ENCODE measurements around the gene PRR33.
"Not testable (repeated sequence)": the region's sequence is repeated elsewhere in the genome, so short reads cannot be mapped to it uniquely, and the experiment has no call there.

Gene PRR33

DNA sequence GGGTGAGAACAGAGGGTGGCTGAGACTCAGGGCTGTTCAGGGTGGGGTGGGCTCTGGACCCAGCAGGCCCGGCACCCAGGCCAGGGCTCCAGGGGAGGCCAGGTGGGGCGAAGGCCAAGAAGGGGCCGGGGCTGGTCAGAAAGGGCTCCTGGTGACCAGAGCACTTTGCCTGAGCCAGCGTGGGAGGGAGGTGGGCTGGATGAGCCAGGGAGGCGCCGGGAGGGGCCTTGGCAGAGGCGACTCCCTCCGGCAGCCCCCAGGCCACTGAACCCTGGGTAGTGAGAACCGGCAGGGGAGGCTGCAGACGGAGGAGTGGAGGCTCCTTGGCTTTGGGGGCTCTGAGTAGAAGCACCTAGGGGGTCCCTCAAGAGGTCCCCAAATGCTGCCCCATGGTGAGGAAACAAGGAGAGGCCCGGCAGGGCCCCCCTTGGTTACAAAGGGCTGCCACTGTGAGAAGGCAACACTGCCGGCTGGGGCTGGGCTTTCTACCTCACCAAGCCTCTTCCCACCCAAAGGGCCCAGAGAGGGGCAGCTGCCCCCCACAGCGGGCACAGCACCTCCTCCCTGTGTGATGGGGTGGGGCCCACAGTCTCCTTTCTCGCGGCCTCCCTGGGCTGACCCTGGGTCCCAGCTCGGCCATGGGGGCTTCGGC is 17.1 kb downstream of the PRR33 start:
- DNase-seq: not testable (repeated sequence)

- DNase-seq: not testable (repeated sequence)
Measured at GRCh38 chr11:1873813-1874150, 17.9 kb downstream of the PRR33 start.

- DNase-seq: peak; percentile 34
Measured at GRCh38 chr11:1873048-1873812, 18.5 kb downstream of the PRR33 start.

- DNase-seq: no peak
Measured at GRCh38 chr11:1872267-1872985, 19.3 kb downstream of the PRR33 start.

DNA sequence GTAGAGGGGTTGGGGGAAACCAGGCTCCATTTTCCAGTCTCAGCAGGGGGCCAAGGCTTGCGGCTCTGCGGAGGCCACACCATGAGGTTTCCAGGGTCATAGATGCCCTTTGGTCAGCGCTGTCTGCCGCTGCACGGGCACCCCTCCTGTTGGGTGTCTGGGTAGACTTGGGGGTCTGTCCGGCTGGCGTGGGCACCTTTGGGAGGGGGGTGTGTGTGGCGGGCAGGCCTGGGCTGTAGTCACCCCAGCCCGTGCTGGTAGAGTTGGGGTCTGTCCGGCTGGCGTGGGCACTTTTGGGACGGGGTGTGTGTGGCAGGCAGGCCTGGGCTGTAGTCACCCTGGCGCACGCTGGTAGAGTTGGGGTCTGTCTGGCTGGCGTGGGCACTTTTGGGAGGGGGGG is 20.2 kb downstream of the PRR33 start:
- DNase-seq: no peak

GRCh38 chr11:1870721-1871466 is 20.8 kb downstream of the PRR33 start:
- no peak for DNase-seq

GRCh38 chr11:1870326-1870696 is 21.4 kb downstream of the PRR33 start:
- DNase-seq: no peak

GRCh38 chr11:1869427-1870325 is 22.0 kb downstream of the PRR33 start:
- DNase-seq: no peak

DNA sequence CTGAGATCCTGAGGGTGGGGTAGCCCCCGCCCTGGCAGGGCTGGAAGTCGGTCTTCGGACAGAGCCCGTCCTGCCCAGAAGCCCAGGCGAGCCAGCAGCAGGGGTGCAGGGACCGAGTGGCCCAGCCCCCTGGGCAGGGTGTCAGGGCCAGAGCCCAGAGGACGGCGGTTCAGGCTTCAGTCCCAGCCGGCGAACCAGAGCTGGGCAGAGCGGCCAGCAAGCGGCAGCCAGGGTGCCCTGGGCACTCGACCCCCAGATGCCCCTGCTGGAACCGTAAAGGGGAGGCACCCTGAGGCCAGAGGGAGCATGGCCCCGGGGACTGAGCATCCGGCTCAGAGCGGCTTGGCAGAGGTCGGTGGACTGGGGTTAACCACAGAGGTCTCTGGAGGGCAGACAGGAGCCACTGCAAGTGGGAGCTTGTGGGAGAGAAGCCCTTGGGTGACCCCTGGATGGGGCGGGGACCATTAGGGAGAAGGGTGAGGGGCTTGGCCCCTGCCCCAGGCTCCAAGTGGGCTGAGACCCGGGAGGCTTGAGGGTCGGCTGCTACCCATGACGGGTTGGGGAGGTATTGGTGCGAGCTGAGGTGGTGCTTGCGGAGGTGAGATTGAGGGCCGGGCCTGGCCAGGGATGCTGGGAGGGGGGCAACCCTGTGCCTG is 22.9 kb downstream of the PRR33 start:
- no peak for DNase-seq

DNA sequence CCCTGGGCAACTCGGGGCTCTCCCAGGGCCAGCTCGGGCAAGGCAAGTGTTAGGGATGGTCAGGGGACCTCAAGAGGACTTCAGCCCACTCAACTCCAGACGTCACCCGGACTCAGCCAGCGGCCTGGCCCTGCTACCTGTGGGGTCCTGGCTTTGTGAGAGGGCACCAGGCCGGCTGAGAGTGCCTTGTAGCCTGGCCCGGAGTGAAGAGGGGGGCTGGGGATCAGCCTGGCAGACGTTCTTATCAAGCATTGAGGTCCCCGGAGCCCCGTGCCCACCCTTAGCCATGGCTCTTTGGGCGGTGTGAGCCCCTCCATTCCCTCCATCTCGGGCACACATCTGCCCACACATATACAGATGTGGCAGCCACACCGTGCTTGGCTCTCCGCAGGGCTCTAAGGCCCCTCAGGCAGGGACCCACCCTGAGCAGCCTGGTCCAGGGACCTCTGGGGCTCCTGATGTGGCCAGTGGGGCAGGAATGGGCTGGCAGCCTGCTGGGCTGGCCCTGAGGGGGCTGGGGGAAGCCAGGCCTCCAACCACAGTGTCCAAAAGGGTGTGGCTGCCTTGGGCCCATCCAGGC is 23.5 kb downstream of the PRR33 start:
- no peak for DNase-seq

DNA sequence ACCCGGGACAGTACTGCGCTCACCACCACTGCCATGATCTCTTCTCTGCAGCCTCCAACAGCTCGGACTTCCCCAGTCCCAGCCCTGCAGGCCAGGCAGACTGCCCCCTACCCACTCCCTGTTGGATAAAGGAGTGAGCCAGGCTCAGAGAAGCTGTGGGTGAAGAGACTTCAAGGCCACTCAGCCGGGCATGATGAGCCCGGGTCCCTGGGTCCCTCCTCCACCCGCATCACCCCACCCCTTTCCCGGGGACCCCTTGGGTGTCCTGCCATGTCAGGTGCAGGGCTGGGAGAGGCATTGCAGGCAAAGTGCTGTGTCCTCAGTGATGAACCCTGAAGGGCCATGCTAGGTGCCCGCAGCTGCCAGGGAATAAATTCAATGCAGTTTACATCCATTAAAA is 24.3 kb downstream of the PRR33 start:
- no peak for DNase-seq

GRCh38 chr11:1866776-1867175 is 24.9 kb downstream of the PRR33 start:
- DNase-seq: no peak

GRCh38 chr11:1866226-1866625 is 25.5 kb downstream of the PRR33 start:
- DNase-seq: no peak

DNA sequence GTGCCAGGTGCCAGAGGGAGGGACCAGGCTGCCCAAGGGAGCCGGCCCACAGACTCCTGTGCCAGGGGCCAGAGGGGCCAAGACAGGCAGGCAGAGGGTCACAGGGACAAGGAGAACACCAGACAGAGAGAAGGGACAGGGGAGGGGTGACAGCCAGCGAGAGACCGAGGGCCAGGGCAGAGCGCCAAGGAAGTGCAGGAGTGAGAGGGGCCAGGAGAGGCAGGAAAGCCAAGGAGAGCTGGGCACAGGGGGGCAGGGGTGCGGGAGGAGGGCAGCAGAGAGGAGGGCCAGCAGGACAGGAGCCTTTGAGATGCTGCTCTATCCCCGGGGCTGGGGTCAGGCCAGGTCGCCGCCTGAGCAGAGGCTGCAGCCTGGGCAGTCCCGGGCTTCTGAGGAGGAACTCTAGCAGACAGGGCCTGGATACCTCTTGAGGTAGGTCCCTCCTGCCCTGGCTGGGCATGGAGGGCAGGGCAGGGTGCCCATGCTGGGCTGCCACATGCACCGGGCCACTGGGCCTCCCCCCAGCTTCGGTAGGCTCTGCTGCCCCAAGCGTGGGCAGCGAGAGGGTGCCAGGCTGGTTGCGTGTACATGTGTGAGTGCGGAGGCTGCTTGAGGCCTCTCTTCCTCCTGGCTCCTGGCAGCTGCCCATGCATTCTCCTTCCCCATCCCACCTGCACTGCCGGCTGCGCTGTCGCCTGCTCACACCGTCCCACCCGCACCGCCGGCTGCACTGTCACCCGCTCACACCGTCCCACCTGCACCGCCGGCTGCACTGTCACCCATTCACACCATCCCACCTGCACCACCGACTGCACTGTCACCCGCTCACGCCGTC is 26.6 kb downstream of the PRR33 start:
- DNase-seq: no peak

DNA sequence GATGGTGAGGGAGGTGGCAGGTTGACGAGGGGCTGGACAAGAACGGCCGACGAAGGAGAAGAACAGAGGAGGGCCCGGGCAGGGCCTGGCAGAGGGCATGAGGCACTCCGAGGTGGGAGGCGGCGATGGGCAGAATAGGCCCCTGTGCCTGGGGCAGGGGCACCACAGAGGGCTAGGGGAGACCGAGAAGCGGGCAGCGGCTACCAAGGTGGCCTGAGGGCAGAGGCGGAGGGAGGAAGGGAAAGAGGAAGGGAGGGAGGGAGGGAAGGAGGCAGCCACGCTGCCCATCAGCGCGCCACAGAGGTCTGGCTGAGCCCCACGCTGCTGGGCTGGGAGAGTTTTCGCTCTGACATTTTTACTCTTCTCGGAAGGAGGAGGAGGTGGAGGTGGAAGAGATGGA is 27.5 kb downstream of the PRR33 start:
- no peak for DNase-seq

DNA sequence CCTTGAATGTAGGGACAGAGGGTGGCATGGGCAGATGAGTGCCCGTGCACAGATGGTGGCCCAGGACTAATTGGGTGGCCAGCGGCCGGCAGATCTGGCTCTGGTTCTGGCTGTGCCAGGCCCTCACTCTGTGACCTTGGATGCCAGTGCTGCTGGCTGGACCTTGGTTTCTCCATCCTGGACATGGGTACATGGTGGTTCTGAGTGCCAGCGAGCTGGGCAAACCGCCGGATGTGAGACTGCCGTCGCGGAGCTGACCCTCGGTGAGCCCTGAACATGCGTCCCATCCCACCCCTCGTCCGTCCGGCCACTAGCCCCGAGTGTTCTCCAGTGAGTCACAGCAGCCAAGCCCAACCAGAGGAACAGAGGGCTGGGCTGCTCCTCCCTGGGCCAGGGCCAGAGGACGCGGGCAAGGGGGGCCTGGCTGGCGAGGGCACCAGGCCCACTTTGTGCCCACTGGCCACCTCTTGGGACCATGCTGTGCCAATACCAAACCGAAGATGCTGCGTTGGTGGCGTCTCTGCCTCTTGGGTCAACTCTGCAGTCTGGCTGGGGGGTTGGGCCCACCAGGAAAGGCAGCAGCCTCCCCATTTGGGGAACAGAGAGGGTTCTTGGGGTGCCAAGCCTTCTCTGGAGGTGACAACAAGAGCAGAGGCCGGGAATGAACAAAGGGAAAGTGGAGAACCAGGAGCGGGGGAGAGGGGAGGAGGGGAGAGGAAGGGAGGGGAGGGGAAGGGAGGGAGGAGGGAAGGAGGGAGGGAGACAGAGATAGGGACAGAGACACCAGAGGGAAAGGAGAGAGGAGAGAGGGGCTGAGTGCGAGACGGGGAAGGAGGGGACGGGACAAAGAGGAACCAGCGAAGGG is 28.1 kb downstream of the PRR33 start:
- DNase-seq: peak; percentile 88

DNA sequence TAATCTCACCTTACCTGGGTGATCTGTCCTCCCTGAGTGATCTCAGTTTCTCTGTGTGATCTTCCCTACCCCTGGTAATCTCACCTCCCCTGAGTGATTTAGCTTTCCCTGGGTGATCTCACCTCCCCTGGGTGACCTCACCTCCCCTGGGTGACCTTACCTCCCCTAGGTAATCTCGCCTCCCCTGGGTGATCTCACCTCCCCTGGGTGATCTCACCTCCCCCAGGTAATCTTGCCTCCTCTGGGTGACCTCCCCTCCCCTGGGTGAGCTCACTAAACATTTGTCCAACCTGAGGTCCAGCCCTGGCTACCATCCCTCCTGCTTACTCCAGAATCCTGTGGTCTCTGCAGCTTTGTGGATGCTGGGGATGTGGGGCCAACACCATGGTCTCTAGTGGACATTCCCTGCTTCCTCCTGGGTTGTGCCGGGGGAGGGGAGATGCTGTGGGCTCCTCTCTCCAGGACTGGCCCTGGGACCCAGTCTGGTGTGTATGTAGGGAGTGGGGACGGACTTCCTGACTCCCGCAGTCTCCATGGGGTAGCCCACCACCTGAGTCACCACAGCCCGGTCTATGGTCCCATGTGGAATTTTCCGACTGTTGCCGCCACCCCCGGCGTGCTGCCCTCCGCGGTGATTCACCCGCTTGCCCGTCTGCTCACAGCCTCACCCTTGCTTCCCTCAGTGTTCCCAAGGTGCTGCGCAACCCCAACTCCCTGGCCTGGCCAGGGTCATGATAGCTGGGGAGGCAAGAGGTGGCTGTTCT is 28.9 kb downstream of the PRR33 start:
- DNase-seq: no peak
